GM18858 (cell line): ENCODE measurements around the gene BCL11B.

ENCODE experiments used
- ATAC-seq: cut with Tn5 transposase; IDR thresholded peaks from one replicate; pipeline ENCODE4 v1.9.1; 2021; ENCODE audit not compliant: unreplicated experiment

Gene BCL11B

DNA sequence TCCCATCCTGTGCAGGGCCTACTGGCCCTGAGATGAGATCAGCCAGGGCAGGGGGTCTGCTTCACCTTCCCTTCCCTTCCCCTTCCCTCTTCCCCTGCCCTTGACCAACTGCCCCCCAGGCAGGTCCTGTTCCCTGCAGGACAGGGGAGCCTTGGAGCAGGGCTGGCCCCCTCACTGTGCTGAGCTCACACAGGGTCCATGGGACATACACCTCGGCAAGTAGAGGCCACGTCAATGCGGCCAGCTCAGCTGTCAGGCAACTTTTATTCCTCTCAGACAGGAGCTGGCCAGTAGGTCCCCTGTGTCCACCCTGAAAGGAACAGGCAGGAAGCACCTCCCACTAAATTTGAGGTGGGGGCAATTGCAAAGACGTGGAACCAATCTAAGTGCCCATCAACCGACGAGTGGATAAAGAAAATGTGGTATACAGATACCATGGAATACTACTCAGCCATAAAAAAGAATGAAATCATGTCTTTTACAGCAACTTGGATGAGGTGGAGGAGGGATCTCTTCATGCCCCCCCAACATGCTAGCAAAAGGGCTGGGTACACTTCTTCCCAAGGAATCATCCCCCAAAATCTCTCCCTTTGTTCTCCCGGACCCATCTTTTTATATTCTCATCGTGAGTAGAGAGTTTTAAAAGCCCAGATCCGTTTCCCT lies 148.7 kb downstream of the BCL11B start:
- ATAC-seq, result no peak

DNA sequence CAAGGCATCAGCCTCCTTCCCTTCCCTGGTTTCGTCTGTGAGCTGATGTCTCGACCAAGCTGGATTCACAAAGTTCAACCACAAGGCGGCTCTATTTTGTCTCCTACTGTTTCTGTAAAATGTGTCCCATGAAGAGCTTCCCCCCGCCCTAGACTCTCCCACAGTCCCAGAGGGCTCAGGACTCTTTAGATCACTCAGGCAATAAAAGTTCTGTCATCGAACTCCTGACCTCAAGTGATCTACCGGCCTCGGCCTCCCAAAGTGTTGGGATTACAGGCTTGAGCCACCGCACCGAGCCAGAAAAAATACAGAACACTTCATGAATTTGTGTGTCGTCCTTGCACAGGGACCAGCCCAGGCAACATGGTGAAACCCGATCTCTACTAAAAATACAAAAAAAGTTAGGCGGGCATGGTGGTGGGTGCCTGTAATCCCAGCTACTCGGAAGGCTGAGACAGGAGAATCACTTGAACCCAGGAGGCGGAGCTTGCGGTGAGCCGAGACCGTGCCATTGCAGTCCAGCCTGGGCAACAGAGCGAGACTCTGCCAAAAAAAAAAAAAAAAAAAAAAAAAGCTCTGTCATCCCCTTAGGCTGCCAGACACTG lies 149.4 kb downstream of the BCL11B start:
- ATAC-seq, result no peak

DNA sequence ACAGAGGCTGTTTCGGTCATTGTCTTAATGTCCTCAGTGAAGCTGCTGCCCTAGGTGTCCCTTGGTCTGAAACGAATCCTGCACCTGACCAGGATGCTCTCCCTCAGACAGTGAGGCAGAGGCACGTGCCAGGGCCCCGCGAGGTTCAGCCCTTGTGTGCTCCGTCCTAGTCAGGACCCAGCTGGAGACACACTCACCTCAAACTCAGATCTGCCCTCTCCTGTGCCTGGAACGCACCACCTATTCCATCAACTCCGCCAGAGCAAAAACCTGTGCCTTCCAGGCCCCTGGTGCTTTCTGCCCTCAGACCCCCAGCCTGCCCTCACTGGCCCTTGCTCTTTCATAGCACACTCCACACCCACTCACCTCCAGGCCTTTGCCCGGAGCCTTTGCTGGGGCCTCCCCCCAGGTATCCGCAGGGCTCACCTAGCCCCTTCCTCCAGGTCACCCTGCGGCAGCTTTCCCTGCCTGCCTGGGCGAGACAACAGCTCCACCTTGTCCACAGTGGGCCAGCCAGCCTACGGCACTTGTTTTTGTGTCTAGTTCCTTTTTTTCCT lies 150.6 kb downstream of the BCL11B start:
- no peak for ATAC-seq

DNA sequence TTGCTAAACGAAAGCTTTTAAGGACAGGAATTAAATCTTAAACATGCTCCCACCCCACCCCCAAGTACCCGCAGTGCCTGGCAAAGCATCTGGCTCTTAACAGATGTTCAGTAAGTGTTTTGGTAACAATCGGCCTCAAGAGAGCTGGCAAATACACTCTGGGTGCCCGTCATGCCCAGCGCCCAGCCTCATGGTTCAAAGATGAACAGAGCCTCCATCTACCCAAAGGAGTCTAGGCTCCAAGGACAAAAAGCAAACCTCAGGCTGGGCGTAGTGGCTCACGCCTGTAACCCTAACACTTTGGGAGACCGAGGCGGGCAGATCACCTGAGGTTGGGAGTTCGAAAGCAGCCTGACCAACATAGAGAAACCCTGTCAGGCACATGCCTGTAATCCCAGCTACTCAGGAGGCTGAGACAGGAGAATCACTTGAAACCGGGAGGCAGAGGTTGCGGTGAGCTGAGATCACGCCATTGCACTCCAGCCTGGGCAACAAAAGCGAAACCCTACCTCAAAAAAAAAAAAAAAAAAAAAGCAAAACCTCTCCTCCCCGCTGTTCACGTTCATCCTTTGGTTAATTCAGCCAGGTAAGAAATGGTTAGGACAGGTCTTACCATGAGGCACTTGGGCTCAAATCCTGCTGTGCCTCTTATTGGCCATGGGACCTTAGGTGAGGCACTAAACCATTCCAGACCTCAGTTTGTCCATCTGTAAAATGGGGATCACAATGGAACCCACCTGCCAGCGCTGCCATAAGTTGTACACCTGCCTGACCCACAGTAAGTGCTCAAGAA lies 151.3 kb downstream of the BCL11B start:
- no peak for ATAC-seq

DNA sequence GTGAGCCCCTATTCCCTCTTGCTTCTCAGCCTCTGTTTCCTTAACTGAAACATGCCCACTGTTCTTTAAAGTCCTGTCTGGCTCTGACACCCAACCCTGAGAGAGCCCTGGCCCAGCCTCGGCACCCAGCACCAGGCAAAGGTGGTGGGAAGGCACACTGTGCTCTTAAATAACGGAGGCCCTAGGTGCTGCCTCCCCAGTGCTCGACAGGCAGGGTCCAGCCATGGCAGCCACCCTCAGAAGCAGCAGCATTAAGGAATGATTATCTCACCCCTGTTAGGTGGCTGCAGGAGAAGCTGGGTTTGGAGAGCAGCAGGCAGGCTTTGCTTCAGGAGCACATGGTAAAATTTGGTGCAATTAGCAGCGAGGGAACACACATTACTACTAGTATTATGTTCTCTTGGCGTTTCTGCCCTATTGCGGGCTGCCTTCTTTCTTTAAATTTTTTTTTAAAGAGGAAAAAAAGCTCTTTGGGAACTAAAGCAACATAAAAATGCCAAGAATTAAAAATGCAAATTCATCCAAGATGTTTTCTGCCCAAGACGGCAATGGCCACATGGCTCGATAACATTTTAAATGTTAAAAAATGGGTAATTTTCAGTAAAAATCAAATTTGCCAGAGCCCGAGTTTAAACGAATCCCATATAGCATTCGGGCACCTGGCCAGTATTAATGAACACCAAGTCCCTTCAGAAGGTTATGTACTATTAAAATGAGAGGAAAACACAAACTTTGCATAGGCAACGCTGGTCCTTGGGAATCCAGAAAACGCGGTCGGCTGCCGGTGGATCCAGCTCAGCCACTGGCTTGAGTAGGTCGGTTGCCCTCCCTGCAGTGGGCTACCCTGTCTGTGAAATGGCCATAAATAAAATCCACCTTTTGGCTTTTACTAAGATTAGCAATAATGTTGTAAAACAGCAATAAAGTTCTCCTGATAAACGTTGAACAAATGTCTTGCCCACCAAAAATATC lies 152.2 kb downstream of the BCL11B start:
- ATAC-seq, result no peak
